Panc1 (cell line): ENCODE results near the gene HOMER2.

Experiments
- CTCF ChIP-seq: fragments of 450-650 bp; IDR thresholded peaks from 2 replicates; pipeline ENCODE4 v1.5.1; 2017; ENCODE audit warnings: mild to moderate bottlenecking
- REST ChIP-seq, 2 experiments: IDR thresholded peaks; 2 replicates each; pipeline ENCODE4 v1.6.1; 2011 to 2012; ENCODE audit warnings: low read depth in 2 of 2, control low read depth in 1 of 2, low read length in 1 of 2, mild to moderate bottlenecking in 1 of 2, moderate library complexity in 1 of 2; ENCODE audit not compliant: insufficient read depth in 1 of 2

GRCh38 chr15:82970696-82971095 is 18.2 kb upstream of the HOMER2 start:
- no peak for TF ChIP-seq CTCF
- no peak for TF ChIP-seq REST (IDR thresholded peaks at IDR 0.05; ENCODE audit: insufficient read depth in 1 of 2, low read depth in 2 of 2, low read length in 1 of 2)
